DMS153 treated with DMSO at 0.1 percent for 48 hours (cell line): ENCODE measurements around the gene DHDH.
"Not testable (repeated sequence)": the region's sequence is repeated elsewhere in the genome, so short reads cannot be mapped to it uniquely, and the experiment has no call there.

ENCODE experiments used
- DNase-seq: peaks from one replicate; lab custom pipeline; 2025; ENCODE audit not compliant: unreplicated experiment; lab: John Stamatoyannopoulos, UW

Gene DHDH

DNA sequence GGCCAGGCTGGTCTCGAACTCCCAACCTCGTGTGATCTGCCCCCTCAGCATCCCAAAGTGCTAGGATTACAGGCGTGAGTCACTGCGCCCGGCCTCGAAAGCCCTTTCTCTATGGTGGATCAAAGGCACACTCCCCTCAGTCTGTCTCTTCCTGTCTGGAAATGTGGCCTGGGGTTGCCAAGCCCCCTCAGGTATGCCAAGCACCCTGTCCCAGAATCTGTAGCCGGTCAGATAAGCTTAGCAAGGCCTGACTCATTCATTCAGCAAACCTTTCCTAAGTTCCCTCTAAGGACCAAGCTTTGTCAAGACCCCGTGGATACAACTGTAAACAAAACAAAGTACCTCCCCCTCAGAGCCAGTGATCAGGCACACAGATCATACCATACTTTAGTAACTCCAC lies 19.3 kb upstream of the DHDH start:
- no peak for DNase-seq

DNA sequence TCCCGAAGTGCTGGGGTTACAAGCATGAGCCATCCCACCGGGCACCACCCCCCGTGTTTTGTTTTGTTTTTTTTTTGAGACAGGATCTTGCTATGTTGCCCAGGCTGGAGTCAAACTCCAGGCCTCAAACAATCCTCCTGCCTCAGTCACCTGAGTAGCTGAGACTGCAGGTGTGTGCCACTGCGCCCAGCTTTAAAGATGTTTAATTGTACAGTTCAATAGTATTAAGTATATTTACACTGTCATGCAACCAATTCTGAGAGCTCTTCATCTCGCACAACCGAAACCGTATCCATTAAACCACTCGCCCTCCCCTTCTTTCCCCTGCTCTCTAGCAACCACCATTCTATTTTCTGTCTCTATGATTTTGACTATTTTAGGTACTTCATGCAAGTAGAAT lies 17.7 kb upstream of the DHDH start:
- DNase-seq: peak; percentile 31

DNA sequence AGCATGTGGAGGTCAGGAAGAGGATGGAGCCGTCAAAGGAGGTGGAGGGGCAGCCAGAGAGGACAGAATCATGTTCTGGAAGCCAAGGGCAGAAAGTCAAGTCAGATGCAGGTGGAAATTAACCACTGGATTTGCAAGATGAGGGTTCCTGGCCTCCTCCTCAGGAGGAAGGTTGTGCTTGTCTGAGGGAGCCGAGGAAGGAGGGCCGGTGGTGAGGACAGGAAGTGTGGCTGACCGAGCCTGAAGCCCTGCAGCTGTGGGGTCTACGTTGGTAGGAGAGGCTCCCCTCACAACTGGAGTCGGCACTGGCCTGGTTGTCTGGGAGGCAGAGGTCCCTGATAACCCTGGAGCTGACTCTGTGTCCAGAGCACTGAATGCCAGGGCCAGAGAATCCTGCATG lies 15.4 kb upstream of the DHDH start:
- DNase-seq: no peak

DNA sequence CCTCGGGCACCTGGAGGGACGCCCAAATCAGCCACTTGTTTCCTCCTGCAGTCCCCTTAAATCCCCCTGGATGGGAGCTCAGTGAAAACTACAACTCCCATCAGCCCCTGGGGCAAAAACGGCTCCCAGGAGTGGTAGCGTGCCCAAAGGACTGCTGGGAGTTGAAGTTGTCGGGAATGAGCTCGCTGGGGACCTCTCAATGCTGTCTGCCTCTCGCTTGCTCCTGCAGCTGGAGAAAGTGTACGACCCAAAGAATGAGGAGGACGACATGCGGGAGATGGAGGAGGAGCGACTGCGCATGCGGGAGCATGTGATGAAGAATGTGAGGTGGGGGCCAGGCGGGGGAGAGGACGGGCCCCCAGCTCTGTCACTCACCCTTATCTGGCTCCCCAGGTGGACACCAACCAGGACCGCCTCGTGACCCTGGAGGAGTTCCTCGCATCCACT lies 14.7 kb upstream of the DHDH start:
- no peak for DNase-seq

DNA sequence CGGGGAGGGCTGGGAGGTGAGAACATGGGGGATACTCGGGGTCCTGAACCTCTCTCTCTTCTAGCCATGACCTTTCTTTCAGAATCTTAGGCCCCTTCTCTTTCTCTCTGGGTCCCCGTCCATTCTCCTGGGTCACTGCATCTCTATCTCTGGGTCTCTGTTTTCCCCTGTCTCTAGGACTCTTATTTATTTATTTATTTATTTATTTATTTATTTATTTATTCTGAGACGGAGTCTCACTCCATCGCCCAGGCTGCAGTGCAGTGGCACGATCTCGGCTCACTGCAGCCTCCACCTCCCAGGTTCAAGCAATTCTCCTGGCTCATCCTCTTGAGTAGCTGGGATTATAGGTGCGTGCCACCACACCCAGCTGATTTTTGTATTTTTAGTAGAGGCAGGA lies 14.2 kb upstream of the DHDH start:
- not testable (repeated sequence) for DNase-seq

DNA sequence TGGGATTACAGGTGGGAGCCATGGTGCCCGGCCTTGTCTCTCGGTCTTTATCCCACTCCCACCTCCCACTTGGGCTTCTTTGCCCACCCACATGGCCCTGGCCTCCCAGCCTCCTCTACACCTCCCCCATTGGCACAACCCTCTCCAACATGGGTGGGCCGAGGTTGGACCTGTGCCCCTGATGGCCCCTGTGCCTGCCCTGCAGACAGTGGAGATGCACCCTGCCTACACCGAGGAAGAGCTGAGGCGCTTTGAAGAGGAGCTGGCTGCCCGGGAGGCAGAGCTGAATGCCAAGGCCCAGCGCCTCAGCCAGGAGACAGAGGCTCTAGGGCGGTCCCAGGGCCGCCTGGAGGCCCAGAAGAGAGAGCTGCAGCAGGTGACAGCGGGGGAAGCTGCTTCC lies 12.6 kb upstream of the DHDH start:
- no peak for DNase-seq

DNA sequence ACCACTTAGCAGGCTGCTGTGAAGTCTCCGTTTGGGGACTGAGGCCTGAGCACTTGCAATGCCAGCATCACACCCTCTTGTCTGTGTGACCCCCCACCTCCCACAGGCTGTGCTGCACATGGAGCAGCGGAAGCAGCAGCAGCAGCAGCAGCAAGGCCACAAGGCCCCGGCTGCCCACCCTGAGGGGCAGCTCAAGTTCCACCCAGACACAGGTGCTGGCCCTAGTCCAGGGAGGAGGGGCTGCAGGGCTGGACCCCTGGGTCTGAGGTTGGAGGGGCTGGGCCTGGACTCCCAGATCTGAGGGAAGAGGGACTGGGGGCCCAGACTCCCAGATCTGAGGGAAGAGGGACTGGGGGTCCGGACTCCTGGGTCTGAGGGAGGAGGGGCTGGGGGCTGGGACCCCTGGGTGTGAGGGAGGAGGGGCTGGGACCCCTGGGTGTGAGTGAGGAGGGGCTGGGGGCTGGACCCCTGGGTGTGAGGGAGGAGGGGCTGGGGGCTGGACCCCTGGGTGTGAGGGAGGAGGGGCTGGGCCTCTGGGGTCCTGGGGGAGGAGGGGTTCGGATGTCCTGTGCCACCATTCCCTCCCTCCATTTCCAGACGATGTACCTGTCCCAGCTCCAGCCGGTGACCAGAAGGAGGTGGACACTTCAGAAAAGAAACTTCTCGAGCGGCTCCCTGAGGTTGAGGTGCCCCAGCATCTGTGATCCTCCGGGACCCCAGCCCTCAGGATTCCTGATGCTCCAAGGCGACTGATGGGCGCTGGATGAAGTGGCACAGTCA lies 11.6 kb upstream of the DHDH start:
- DNase-seq: no peak

DNA sequence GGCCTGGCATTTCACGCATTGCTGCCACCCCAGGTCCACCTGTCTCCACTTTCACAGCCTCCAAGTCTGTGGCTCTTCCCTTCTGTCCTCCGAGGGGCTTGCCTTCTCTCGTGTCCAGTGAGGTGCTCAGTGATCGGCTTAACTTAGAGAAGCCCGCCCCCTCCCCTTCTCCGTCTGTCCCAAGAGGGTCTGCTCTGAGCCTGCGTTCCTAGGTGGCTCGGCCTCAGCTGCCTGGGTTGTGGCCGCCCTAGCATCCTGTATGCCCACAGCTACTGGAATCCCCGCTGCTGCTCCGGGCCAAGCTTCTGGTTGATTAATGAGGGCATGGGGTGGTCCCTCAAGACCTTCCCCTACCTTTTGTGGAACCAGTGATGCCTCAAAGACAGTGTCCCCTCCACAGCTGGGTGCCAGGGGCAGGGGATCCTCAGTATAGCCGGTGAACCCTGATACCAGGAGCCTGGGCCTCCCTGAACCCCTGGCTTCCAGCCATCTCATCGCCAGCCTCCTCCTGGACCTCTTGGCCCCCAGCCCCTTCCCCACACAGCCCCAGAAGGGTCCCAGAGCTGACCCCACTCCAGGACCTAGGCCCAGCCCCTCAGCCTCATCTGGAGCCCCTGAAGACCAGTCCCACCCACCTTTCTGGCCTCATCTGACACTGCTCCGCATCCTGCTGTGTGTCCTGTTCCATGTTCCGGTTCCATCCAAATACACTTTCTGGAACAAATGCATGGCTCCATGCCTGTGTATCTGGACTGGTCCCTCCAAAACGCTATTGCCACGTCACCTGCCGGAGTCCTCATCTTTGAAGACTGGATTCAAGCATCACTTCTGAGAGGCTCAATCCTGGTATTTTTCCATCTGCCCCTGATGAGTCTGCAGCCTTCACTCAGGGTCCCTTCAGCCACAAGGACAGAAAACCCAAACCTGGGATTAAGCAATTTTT lies 10.7 kb upstream of the DHDH start:
- DNase-seq: no peak

DNA sequence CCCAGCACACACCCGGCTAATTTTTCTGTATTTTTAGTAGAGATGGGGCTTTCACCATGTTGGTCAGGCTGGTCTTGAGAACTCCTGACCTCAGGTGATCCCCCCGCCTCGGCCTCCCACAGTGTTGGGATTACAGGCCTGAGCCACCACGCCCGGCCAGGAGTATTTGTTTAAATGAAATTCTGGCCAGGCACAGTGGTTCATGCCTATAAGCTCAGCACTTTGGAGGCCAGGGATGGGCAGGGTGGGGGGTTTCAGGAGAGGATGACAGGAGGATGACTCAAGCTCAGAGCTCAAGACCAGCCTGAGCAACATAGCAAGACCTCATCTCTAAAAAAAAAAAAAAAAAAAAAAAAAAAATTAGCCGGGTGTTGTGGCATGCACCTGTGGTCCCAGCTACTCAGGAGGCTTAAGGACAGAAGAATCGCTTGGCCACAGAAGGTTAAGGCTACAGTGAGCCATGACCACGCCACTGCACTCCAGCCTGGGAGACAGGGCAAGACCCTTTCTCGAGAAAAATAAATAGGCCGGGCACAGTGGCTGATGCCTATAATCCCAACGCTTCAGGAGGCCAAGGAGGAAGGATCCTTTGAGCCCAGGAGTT lies 8.2 kb upstream of the DHDH start:
- no peak for DNase-seq

DNA sequence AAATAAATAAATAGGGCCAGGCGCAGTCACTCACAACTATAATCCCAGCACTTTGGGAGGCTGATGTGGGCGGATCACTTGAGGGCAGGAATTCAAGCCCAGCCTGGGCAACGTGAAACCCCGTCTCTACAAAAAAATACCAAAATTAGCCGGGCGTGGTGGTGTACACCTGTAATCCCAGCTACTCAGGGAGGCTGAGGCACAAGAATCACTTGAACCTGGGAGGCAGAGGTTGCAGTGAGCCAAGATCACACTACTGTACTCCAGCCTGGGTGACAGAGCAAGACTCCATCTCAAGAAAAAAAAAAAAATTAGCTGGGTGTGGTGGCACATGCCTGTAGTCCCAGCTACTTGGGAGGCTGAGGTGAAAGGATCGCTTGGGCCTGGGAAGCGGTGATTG lies 7.6 kb upstream of the DHDH start:
- DNase-seq: not testable (repeated sequence)

DNA sequence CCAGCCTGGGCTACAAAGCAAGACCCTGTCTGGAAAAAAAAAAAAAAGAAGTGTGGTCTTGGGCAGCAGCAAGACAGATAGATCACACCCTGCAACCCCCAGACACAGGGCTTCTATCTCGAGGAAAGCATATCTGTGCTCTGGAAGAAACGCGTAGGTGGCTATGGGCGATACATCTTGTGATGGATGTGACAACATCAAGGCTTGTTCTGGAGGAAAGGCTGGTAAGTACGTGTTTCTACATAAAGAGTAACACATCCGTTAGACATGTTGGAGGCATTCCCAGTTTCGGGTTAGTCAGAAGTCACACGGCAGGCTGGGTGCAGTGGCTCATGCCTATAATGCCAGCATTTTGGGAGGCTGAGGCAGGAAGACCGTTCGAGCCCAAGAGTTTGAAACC lies 6.6 kb upstream of the DHDH start:
- peak; percentile 0 for DNase-seq

DNA sequence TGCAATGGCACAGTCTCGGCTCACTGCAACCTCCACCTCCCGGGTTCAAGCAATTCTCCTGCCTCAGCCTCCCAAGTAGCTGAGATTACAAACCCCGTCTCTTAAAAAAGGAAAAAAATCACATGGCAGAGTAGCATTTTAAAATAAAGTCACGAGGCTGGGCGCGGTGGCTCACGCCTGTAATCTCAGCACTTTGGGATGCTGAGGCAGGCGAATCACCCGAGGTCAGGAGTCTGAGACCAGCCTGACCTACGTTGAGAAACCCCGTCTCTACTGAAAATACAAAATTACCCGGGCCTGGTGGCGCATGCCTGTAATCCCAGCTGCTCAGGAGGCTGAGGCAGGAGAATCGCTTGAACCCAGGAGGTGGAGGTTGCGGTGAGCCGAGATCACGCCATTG lies 5.8 kb upstream of the DHDH start:
- not testable (repeated sequence) for DNase-seq

DNA sequence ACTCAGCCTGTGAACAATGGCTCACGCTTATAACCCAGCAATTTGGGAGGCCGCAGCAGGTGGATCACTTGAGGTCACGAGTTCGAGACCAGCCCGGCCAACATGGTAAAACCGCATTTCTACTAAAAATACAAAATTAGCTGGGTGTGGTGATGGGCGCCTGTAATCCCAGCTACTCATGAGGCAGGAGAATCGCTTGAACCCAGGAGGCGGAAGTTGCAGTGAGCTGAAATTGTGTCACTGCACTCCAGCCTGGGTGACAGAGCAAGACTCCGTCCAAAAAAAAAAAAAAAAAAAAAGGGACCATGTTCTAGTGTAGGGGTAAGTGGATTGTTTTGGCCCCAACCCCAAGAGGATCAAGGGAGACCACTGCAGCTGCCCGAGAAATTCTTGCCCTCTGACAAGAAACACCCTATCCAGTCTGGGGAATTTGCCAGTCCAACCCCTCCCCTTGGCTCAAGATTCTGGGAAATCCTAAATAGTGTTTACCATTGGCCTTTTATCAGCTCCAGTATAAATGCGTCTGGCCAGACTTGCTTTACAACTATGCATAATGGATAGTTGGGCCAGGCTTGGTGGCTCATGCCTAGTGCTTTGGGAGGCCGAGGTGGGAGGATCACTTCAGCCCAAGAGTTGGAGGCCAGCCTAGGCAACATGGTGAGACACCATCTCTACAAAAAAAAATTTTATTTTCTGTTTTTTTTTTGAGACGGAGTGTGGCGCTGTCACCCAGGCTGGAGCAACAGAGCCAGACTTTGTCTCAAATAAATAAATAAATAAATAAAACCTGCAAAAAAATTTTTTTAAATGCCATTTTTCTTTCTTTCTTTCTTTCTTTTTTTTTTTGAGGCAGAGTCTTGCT lies 5.1 kb upstream of the DHDH start:
- no peak for DNase-seq

DNA sequence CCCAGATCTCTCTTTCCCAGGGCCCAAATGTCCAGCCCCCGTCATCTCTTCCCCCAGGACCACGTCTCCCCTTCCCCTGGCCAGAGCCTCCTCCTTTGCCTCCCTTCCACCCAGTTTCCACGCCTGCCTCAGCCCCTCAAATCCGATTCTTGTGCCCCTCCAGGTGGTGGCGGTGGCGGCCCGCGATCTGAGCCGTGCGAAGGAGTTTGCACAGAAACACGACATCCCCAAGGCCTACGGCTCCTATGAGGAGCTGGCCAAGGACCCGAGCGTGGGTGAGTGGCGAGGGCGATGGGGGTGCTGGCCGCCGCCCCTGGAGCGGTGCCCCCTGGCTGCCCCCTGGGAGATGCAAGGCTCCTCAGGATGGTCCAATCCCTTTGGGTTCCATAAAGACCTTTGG lies 1.3 kb downstream of the DHDH start:
- no peak for DNase-seq

DNA sequence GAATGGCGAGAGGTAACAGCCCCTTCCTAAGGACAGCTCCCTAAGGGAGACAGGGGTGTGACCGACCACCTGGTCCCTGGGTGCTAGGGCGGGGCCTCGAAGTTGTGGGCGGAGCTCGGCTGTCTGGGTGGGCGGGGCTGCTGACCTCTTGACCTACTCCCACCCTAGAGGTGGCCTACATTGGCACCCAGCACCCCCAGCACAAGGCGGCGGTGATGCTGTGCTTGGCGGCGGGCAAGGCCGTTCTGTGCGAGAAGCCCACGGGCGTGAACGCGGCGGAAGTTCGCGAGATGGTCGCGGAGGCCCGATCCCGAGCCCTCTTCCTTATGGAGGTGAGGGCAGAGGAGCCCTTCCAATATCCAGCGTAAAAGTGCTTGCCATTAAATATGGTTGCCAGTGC lies 2.4 kb downstream of the DHDH start:
- no peak for DNase-seq

DNA sequence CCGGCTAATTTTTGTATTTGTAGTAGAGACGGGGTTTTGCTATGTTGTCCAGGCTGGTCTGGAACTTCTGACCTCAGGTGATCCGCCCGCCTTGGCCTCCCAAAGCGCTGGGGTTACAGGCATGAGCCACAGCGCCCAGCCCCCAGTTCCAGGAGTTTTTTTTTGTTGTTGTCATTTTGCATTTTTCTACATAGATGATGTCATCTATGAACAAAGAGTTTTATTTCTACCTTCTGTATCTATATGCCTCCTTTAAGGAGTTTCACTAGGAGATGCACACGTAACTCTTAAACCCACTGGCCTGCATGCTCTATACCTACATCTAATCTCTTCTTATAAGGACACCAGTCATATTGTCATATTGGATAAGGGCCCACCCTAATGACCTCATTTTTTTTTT lies 4.8 kb downstream of the DHDH start:
- no peak for DNase-seq

DNA sequence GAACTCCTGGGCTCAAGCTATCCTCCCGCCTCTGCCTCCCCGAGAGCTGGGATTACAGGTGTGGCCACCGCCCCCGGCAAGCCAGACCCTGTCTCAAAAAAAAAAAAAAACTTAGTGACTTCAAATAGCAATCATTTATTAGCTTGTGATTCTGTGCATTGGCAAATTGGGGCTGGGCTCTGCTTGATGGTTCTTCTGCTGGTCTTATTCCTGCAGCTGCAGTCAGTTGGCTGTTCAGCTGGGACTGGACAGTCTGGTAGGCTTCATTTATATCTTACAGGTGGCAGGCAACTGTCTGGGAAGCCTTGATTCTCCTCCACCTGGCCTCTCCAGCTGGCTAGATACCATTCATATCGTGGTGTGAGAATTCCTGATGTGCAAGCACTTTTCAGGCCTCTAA lies 7.4 kb downstream of the DHDH start:
- DNase-seq: no peak

DNA sequence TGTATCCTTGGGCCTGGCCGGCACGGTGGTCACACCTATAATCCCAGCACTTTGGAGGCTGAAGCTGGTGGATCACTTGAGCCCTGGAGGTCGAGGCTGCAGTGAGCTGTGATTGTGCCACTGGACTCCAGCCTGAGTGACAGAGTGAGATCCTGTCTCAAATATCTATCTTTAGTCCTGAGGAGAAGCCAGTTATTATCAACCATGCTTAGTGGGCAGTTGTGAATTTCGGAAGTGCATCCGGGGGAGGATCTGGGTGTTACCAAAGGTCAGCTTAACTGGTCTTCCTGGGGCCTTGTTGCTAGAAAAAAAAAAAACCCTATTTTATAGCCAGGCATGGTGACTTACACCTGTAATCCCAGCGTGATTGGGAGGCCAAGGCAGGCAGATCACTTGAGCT lies 9.6 kb downstream of the DHDH start:
- DNase-seq: no peak

DNA sequence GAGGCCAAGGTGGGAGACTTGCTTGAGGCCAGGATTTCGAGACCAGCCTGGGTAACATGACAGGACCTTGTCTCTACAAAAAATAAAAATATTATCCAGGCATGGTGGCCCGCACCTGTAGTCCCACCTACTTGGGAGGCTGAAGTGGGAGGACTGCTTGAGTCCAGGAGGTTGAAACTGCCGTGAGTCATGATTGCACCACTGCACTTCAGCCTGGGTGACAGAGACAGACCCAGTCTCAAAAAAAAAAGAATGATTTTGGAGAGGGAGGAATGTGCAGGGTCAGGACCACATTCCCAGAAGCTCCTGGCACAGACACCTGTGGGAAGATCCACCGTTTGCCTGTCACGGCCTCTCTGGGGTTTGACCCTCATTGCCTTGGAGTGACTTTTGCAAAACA lies 11.9 kb downstream of the DHDH start:
- DNase-seq: no peak

DNA sequence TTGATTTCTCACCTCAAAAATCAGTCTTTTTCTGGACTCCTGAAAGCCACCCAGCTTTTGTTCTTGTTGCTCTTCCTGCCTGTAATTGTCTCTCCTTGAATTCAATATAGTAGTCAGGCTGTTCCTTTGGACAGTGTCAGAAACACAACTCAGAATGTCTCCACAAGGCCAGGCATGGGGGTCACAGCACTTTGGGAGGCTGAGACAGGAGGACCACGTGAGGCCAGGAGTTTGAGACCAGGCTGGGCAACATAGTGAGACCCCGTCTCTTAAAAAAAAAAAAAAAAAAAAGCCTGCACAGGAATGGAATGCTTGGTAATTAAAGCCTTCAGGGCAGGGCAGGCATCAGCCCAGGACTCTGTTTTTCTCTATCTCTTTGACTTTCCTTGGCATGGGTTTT lies 12.3 kb downstream of the DHDH start:
- no peak for DNase-seq
